Fibroblast of the aortic adventitia (primary cell): ENCODE measurements around the gene MAPK13. TPM values are rescaled to one million over a fixed set of nuclear protein-coding genes. Genes with fewer than 3 reads are reported as not detected.

Experiments used
- DNase-seq: peaks from one replicate; pipeline ENCODE4 v3.0.0-alpha.2; 2010; ENCODE audit warnings: low read depth
- H3K4me3 ChIP-seq: 2 replicates; pipeline ENCODE4 v1.5.1; 2011; ENCODE audit warnings: low read depth, mild to moderate bottlenecking, control low read depth, low read length, moderate library complexity
- total RNA-seq: library from RNA; depleted of rRNA; stranded (reverse); fragments of >200 nt; gene quantifications from 2 replicates; pipeline ENCODE4 v1.2.3, GENCODE V29; 2012; ENCODE audit warnings: low replicate concordance
- TF ChIP-seq, protein P1 (sequence below): IDR thresholded peaks from 2 replicates; pipeline ENCODE4 v1.5.1; 2011; ENCODE audit warnings: mild to moderate bottlenecking, low read length, control low read depth, inconsistent platforms; ENCODE audit not compliant: insufficient read depth

Gene MAPK13
- total RNA-seq, 1 donor: 15.6 TPM

DNA sequence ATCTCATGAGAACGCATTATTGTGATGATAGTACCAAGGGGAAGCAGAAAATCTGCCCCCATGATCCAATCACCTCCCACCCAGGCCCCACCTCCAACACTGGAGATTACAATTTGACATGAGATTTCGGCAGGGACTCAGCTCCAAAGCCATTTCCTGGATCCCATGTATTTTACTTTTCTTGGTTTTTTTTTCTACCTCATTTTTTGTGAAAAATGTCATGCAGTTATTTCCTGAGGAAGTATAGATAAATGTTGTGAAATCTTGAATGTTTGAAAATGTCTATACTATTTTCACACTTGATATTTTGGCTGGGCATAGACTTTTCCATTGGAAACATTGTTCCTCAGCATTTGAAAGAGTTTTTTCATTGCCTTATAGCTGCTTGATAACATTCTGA, 57.1 kb downstream of the MAPK13 start:
- no peak for DNase-seq
- TF ChIP-seq, protein P1, sequence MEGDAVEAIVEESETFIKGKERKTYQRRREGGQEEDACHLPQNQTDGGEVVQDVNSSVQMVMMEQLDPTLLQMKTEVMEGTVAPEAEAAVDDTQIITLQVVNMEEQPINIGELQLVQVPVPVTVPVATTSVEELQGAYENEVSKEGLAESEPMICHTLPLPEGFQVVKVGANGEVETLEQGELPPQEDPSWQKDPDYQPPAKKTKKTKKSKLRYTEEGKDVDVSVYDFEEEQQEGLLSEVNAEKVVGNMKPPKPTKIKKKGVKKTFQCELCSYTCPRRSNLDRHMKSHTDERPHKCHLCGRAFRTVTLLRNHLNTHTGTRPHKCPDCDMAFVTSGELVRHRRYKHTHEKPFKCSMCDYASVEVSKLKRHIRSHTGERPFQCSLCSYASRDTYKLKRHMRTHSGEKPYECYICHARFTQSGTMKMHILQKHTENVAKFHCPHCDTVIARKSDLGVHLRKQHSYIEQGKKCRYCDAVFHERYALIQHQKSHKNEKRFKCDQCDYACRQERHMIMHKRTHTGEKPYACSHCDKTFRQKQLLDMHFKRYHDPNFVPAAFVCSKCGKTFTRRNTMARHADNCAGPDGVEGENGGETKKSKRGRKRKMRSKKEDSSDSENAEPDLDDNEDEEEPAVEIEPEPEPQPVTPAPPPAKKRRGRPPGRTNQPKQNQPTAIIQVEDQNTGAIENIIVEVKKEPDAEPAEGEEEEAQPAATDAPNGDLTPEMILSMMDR: no peak
- no peak overlapping the region for H3K4me3 ChIP-seq

Other genes starting within 250 kb of the MAPK13 start
- gene SRPK1, start 209.4 kb upstream of the MAPK13 start, total RNA-seq: 44.6 and 86.9 TPM in 2 replicates
- 0.18 TPM in 1 of 2 replicates, not detected in the other for gene SLC26A8, start 105.9 kb upstream of the MAPK13 start, total RNA-seq
- 72.5 and 99.8 TPM in 2 replicates for gene MAPK14, start 102.7 kb upstream of the MAPK13 start, total RNA-seq
- gene BRPF3, start 66.2 kb downstream of the MAPK13 start, total RNA-seq: 15.3 and 19.1 TPM in 2 replicates
- 0.09 TPM in 1 of 2 replicates, not detected in the other for gene PNPLA1, start 139.5 kb downstream of the MAPK13 start, total RNA-seq
- not detected in 2 replicates for gene BNIP5, start 206.4 kb downstream of the MAPK13 start, total RNA-seq